Measurements from ENCODE around the gene PRKACA.

Gene PRKACA

GRCh38 chr19:14136509-14137281, 19.1 kb upstream of the PRKACA start, which contains the start of gene ASF1B (continued):
- TF ChIP-seq, protein P1, sequence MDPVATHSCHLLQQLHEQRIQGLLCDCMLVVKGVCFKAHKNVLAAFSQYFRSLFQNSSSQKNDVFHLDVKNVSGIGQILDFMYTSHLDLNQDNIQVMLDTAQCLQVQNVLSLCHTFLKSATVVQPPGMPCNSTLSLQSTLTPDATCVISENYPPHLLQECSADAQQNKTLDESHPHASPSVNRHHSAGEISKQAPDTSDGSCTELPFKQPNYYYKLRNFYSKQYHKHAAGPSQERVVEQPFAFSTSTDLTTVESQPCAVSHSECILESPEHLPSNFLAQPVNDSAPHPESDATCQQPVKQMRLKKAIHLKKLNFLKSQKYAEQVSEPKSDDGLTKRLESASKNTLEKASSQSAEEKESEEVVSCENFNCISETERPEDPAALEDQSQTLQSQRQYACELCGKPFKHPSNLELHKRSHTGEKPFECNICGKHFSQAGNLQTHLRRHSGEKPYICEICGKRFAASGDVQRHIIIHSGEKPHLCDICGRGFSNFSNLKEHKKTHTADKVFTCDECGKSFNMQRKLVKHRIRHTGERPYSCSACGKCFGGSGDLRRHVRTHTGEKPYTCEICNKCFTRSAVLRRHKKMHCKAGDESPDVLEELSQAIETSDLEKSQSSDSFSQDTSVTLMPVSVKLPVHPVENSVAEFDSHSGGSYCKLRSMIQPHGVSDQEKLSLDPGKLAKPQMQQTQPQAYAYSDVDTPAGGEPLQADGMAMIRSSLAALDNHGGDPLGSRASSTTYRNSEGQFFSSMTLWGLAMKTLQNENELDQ (tag by site-specific recombination; IDR thresholded peaks at IDR 0.05; ENCODE audit: low read depth) = no peak
- TF ChIP-seq ZXDB (tag by site-specific recombination; IDR thresholded peaks at IDR 0.05) (peak; percentile 47), BCL11A (tag by site-specific recombination; IDR thresholded peaks at IDR 0.05; ENCODE audit: low read depth) (no peak; the same call in 1 of the 2 replicates), ZNF513 (tag by site-specific recombination; IDR thresholded peaks at IDR 0.05) (no peak), ZNF350 (tag by site-specific recombination; IDR thresholded peaks at IDR 0.05) (no peak), HOXC10 (CRISPR knock-in tag; IDR thresholded peaks at IDR 0.05) (no peak), GLIS2 (tag by site-specific recombination; IDR thresholded peaks at IDR 0.05) (peak; percentile 84), PRDM10 (tag by site-specific recombination; IDR thresholded peaks at IDR 0.05) (peak; percentile 91), ZNF302 (tag by site-specific recombination; IDR thresholded peaks at IDR 0.05; ENCODE audit: low read depth) (no peak), ZNF660 (tag by site-specific recombination; IDR thresholded peaks at IDR 0.05) (peak; percentile 50; the same call in 1 of the 2 replicates), ZNF398 (tag by site-specific recombination; IDR thresholded peaks at IDR 0.05) (no peak), ZSCAN23 (tag by site-specific recombination; IDR thresholded peaks at IDR 0.05) (no peak), ZNF37A (tag by site-specific recombination; IDR thresholded peaks at IDR 0.05) (no peak), OVOL3 (tag by site-specific recombination; IDR thresholded peaks at IDR 0.05) (no peak; the same call in 1 of the 2 replicates), ZNF366 (tag by site-specific recombination; conservative IDR thresholded peaks at IDR 0.05) (peak; percentile 70), ZNF654 (tag by site-specific recombination; IDR thresholded peaks at IDR 0.05; ENCODE audit: low read depth) (peak; percentile 52), ZNF214 (tag by site-specific recombination; IDR thresholded peaks at IDR 0.05; ENCODE audit: borderline replicate concordance) (no peak), ZIC2 (tag by site-specific recombination; IDR thresholded peaks at IDR 0.05) (peak; percentile 97), ZNF23 (tag by site-specific recombination; IDR thresholded peaks at IDR 0.05; ENCODE audit: borderline replicate concordance) (no peak), ZNF223 (tag by site-specific recombination; IDR thresholded peaks at IDR 0.05) (no peak)
- TF ChIP-seq, protein P2, sequence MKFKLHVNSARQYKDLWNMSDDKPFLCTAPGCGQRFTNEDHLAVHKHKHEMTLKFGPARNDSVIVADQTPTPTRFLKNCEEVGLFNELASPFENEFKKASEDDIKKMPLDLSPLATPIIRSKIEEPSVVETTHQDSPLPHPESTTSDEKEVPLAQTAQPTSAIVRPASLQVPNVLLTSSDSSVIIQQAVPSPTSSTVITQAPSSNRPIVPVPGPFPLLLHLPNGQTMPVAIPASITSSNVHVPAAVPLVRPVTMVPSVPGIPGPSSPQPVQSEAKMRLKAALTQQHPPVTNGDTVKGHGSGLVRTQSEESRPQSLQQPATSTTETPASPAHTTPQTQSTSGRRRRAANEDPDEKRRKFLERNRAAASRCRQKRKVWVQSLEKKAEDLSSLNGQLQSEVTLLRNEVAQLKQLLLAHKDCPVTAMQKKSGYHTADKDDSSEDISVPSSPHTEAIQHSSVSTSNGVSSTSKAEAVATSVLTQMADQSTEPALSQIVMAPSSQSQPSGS (tag by site-specific recombination; IDR thresholded peaks at IDR 0.05; ENCODE audit: low read depth) = no peak
- TF ChIP-seq, protein P3, sequence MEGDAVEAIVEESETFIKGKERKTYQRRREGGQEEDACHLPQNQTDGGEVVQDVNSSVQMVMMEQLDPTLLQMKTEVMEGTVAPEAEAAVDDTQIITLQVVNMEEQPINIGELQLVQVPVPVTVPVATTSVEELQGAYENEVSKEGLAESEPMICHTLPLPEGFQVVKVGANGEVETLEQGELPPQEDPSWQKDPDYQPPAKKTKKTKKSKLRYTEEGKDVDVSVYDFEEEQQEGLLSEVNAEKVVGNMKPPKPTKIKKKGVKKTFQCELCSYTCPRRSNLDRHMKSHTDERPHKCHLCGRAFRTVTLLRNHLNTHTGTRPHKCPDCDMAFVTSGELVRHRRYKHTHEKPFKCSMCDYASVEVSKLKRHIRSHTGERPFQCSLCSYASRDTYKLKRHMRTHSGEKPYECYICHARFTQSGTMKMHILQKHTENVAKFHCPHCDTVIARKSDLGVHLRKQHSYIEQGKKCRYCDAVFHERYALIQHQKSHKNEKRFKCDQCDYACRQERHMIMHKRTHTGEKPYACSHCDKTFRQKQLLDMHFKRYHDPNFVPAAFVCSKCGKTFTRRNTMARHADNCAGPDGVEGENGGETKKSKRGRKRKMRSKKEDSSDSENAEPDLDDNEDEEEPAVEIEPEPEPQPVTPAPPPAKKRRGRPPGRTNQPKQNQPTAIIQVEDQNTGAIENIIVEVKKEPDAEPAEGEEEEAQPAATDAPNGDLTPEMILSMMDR (tag by site-specific recombination; IDR thresholded peaks at IDR 0.05) = peak; percentile 99
- TF ChIP-seq, protein P4, sequence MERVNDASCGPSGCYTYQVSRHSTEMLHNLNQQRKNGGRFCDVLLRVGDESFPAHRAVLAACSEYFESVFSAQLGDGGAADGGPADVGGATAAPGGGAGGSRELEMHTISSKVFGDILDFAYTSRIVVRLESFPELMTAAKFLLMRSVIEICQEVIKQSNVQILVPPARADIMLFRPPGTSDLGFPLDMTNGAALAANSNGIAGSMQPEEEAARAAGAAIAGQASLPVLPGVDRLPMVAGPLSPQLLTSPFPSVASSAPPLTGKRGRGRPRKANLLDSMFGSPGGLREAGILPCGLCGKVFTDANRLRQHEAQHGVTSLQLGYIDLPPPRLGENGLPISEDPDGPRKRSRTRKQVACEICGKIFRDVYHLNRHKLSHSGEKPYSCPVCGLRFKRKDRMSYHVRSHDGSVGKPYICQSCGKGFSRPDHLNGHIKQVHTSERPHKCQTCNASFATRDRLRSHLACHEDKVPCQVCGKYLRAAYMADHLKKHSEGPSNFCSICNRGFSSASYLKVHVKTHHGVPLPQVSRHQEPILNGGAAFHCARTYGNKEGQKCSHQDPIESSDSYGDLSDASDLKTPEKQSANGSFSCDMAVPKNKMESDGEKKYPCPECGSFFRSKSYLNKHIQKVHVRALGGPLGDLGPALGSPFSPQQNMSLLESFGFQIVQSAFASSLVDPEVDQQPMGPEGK (tag by site-specific recombination; IDR thresholded peaks at IDR 0.05) = no peak

Measured in HEK293 (cell line).